ENCODE data around the gene LCTL.
"Not testable (repeated sequence)": the region's sequence is repeated elsewhere in the genome, so short reads cannot be mapped to it uniquely, and the experiment has no call there.

The LCTL gene

DNA sequence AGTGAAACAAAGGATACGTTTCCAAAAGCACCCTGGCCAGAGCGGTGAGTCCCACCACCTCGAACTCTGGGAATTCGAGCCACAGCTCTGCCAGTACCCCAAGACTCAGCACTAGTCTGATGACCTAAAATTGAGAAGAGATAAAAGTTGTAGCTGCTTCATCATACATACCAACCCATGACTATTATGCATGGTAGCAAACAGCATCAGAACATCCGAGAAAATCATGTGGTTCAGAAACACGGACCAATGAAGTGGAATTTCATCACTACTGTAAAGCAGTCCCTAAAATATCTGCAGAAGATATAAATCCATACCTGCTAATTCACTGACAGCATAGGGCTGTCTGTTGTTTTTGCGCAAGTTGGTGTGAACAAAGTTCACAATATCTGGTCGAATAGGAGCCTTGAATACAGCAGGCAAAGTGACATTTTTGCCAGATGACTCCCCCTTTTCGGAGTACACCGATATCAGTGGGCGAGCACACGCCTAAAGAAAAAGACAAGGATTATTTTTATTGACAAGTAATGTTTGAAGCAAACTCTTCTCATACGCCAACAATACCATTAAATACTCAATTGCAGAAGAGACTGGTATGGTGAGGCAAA lies 62.7 kb downstream of the LCTL start:
- DNase-seq (ENCODE audit: low read depth in 2 of 2): not testable (repeated sequence)

DNA sequence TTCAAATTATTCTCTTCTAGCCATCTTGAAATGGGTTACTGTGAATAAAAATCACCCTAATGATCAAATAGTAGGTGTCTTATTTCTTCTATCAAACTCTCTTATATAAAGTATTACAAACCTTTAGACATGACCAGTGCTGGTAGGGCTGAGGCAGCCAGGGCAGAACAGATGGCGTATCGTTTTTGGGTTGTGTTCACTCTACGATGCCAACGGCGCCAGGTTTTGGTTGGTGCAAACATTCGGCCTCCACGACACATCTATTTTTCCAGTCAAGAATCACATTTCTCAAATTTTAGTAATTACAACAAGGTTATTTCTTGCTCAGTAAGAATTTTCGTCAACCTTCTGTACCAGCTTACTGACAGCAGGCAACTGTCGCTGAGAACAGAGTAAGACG lies 63.3 kb downstream of the LCTL start:
- no peak for DNase-seq (ENCODE audit: low read depth in 2 of 2)

DNA sequence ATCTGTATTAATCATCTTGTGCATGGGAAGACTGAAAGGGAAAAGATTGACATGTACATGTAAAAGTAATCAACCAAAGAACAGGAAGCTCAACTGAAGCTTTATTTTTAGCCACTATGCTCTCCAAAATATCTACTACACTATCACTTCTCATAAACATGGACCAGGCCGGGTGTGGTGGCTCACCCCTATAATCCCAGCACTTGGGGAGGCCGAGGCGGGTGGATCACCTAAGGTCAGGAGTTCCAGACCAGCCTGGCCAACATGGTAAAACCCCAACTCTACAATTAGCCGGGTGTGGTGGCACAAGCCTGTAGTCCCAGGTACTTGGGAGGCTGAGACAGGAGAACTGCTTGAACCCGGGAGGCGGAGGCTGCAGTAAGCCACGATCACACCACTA lies 65.5 kb downstream of the LCTL start:
- DNase-seq (ENCODE audit: low read depth in 2 of 2): not testable (repeated sequence)

DNA sequence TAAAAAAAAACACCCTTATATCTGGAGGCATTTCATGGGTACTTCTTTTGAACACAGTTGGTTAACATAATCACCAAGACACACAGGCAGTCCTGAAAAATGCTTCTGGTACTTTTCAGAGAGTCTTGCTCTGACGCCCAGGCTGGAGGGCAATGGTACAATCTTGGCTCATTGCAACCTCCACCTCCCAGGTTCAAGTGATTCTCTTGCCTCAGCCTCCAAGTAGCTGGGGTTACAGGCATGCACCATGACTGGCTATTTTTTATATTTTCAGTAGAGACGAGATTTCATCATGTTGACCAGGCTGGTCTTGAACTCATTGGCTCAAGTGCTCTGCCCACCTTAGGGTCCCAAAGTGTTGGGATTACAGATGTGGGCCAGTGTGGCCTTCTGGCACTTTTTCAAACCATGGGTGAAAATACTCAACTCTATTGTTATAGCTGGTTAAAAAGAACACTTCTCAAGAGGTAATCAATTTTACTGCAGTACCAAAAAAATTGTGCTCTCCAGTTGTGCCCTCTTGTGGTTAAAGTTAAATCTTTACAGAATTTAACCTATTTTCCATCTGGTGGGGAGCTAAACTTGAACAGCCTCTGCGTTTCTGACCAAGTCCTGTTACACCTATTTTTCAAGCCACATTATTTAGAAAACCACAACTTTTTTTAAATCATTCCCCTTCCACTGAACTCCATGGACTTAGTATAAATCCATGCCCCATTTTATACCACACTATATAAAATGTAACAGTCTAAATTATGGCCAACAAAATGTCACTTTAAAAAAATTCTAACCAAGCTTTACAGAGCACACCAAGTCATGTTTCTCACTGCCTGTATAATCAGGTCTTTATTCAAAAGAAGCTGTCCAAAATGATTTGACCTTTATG lies 67.1 kb downstream of the LCTL start:
- DNase-seq (ENCODE audit: low read depth in 2 of 2): no peak
